Retinal pigment epithelial cell (primary cell): ENCODE results near the gene UPF2.

Experiments
- DNase-seq: peaks from one replicate; pipeline ENCODE4 v3.0.0-alpha.2; 2010; ENCODE audit warnings: low read depth
- H3K4me3 ChIP-seq: 2 replicates; pipeline ENCODE4 v1.5.1; 2011; ENCODE audit warnings: mild to moderate bottlenecking, low read length, control low read depth, moderate library complexity
- CTCF ChIP-seq: conservative IDR thresholded peaks from 2 replicates; pipeline ENCODE4 v1.5.1; 2011; ENCODE audit warnings: low read depth, low read length, control low read depth, inconsistent platforms

UPF2 gene

GRCh38 chr10:11879387-11880094 lies 163.1 kb downstream of the UPF2 start:
- H3K4me3 ChIP-seq: no peak overlapping the region
- TF ChIP-seq CTCF: no peak
- DNase-seq: no peak

- H3K4me3 ChIP-seq: no peak overlapping the region
- no peak for DNase-seq
- no peak for TF ChIP-seq CTCF
These were observed 163.8 kb downstream of the UPF2 start for GRCh38 chr10:11878776-11879175.

- no peak for TF ChIP-seq CTCF
- DNase-seq: no peak
- no peak overlapping the region for H3K4me3 ChIP-seq
These were observed 165.1 kb downstream of the UPF2 start for GRCh38 chr10:11877591-11877905.

- TF ChIP-seq CTCF: no peak
- DNase-seq: no peak
- no peak overlapping the region for H3K4me3 ChIP-seq
These were observed 165.6 kb downstream of the UPF2 start for GRCh38 chr10:11876805-11877590.

GRCh38 chr10:11876324-11876723 lies 166.3 kb downstream of the UPF2 start:
- no peak overlapping the region for H3K4me3 ChIP-seq
- no peak for DNase-seq
- no peak for TF ChIP-seq CTCF

GRCh38 chr10:11875494-11876281 lies 166.9 kb downstream of the UPF2 start:
- peak; percentile 86 for DNase-seq
- no peak for TF ChIP-seq CTCF
- H3K4me3 ChIP-seq: no peak overlapping the region
